Esophagus squamous epithelium (tissue), 4 donors: ENCODE measurements around the gene MEIS3.

Experiments
- POLR2A ChIP-seq, 4 donors: fragments of 450-650 bp; IDR thresholded peaks; one replicate each; pipeline ENCODE4 v1.6.1; 2017; ENCODE audit warnings: antibody characterized with exemption in 4 of 4, mild to moderate bottlenecking in 4 of 4, moderate library complexity in 3 of 4
- TF ChIP-seq, protein P1 (sequence below), 6 experiments: fragments of 450-650 bp in 4 of 6; fragments of 200-600 bp in 2 of 6; sonication (generic) in 2 of 6; IDR thresholded peaks; one replicate each; pipeline ENCODE4 v1.5.1; 2016 to 2019; ENCODE audit warnings: antibody characterized with exemption in 6 of 6, mild to moderate bottlenecking in 4 of 6, moderate library complexity in 4 of 6

- TF ChIP-seq, protein P1, sequence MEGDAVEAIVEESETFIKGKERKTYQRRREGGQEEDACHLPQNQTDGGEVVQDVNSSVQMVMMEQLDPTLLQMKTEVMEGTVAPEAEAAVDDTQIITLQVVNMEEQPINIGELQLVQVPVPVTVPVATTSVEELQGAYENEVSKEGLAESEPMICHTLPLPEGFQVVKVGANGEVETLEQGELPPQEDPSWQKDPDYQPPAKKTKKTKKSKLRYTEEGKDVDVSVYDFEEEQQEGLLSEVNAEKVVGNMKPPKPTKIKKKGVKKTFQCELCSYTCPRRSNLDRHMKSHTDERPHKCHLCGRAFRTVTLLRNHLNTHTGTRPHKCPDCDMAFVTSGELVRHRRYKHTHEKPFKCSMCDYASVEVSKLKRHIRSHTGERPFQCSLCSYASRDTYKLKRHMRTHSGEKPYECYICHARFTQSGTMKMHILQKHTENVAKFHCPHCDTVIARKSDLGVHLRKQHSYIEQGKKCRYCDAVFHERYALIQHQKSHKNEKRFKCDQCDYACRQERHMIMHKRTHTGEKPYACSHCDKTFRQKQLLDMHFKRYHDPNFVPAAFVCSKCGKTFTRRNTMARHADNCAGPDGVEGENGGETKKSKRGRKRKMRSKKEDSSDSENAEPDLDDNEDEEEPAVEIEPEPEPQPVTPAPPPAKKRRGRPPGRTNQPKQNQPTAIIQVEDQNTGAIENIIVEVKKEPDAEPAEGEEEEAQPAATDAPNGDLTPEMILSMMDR (IDR thresholded peaks at IDR 0.05) = no peak
- TF ChIP-seq POLR2A (IDR thresholded peaks at IDR 0.05) = no peak
These were observed 45.5 kb upstream of the MEIS3 start for GRCh38 chr19:47464675-47465419.
